Spleen (tissue), 11 donors: ENCODE measurements around the gene TDRD7. TPM values are rescaled to one million over a fixed set of nuclear protein-coding genes. Genes with fewer than 3 reads are reported as not detected.
A peak's percentile ranks its signal among the peaks of the same experiment; 100 is the strongest.

Experiments used
- DNase-seq: peaks from one replicate; pipeline ENCODE4 v3.0.0-alpha.2; 2020
- H3K27ac ChIP-seq, 8 donors: fragments of 200-600 bp; sonication (generic) in 7 of 8; 1 replicate in 4 of 8; 2 replicates in 4 of 8; pipeline versions ENCODE4 v1.5.0 to v1.8.0; 2016 to 2021; ENCODE audit warnings: inconsistent platforms in 4 of 8, mild to moderate bottlenecking in 4 of 8, moderate library complexity in 1 of 8
- H3K27me3 ChIP-seq, 7 donors: fragments of 200-600 bp; sonication (generic) in 6 of 7; replicated peaks in 1 of 7; 1 replicate in 4 of 7; 2 replicates in 3 of 7; pipeline versions ENCODE4 v1.5.0 to v1.8.0; 2016 to 2021; ENCODE audit warnings: inconsistent platforms in 3 of 7, mild to moderate bottlenecking in 1 of 7
- H3K36me3 ChIP-seq, 6 donors: fragments of 200-600 bp; sonication (generic) in 5 of 6; 1 replicate in 4 of 6; 2 replicates in 2 of 6; pipeline versions ENCODE4 v1.5.0 to v1.8.0; 2016 to 2021; ENCODE audit warnings: inconsistent platforms in 2 of 6
- H3K4me1 ChIP-seq, 6 donors: fragments of 200-600 bp; sonication (generic) in 5 of 6; 1 replicate in 3 of 6; 2 replicates in 3 of 6; pipeline versions ENCODE4 v1.5.0 to v1.8.0; 2016 to 2021; ENCODE audit warnings: inconsistent platforms in 3 of 6
- H3K4me3 ChIP-seq, 8 donors: fragments of 200-600 bp; sonication (generic) in 7 of 8; 1 replicate in 4 of 8; 2 replicates in 4 of 8; pipeline versions ENCODE4 v1.5.0 to v1.8.0; 2016 to 2021; ENCODE audit warnings: inconsistent platforms in 4 of 8, mild to moderate bottlenecking in 4 of 8, moderate library complexity in 2 of 8
- H3K9me3 ChIP-seq, 8 donors: fragments of 200-600 bp; sonication (generic) in 7 of 8; 1 replicate in 4 of 8; 2 replicates in 4 of 8; pipeline versions ENCODE4 v1.5.0 to v1.8.0; 2016 to 2021; ENCODE audit warnings: inconsistent platforms in 4 of 8
- POLR2A ChIP-seq, 3 donors: fragments of 450-650 bp; IDR thresholded peaks; one replicate each; pipeline ENCODE4 v1.5.1; 2017; ENCODE audit warnings: antibody characterized with exemption in 3 of 3, mild to moderate bottlenecking in 1 of 3
- POLR2AphosphoS5 ChIP-seq, 3 donors: sonication (generic); formaldehyde crosslinking; IDR thresholded peaks; one replicate each; pipeline ENCODE4 v1.5.1; 2017; ENCODE audit warnings: antibody characterized with exemption in 3 of 3
- WGBS, 5 donors: extraction: QIAGEN DNeasy Blood & Tissue Kit in 3 of 5; methylation state at CpG; one replicate each; pipeline versions ENCODE4 v1.1.5 to v1.1.7; 2013 to 2018; 5-methylcytosine and 5-hydroxymethylcytosine counted together
- intact Hi-C: fragments of 100-400 bp; cut with DNase I; formaldehyde crosslinking; loops from one replicate; pipeline ENCODE4 v1.15.0; 2023; ENCODE audit warnings: low total_unique reads
- polyA plus RNA-seq, 3 donors: library from polyadenylated mRNA; stranded (reverse); fragments of 200-250 nt; gene quantifications; one replicate each; pipeline ENCODE4 v1.2.1, GENCODE V29; 2013
- total RNA-seq, 7 donors: library from RNA; depleted of rRNA in 3 of 7; stranded (reverse); fragments of >200 nt in 3 of 7; fragmentation: NEBNext Ultra II Directional in 4 of 7; extraction: Animal tissue kit (Norgen Biotek cat#: 25700) in 4 of 7; gene quantifications; one replicate each; pipeline versions ENCODE4 v1.1.0 to v1.2.1, GENCODE V29; 2016 to 2021
- TF ChIP-seq, protein P1 (sequence below), 11 experiments: fragments of 200-600 bp in 7 of 11; fragments of 450-650 bp in 4 of 11; sonication (generic) in 4 of 11; IDR thresholded peaks in 8 of 11; conservative IDR thresholded peaks in 3 of 11; 1 replicate in 7 of 11; 2 replicates in 4 of 11; pipeline versions ENCODE4 v1.4.0 to v1.8.0; 2016 to 2021; ENCODE audit warnings: antibody characterized with exemption in 11 of 11, inconsistent platforms in 4 of 11, mild to moderate bottlenecking in 1 of 11
- donor health status: healthy with polysubstance abuse.
- donor health status: DM: no; HTN: no; CAD: no; lungs with moderate emphysema.
- donor health status: DM: no; HTN: no; CAD: no.
- donor health status: Bipolar disorder and iron deficiency.
- donor health status: healthy.
- donor health status: DM: no; HTN: no; CAD: no.
- donor health status: DM: yes; HTN: yes; CAD: no.

Gene TDRD7
- total and polyA plus RNA-seq, 10 donors, result 6.4 to 18.7 (median 15.3) TPM

DNA sequence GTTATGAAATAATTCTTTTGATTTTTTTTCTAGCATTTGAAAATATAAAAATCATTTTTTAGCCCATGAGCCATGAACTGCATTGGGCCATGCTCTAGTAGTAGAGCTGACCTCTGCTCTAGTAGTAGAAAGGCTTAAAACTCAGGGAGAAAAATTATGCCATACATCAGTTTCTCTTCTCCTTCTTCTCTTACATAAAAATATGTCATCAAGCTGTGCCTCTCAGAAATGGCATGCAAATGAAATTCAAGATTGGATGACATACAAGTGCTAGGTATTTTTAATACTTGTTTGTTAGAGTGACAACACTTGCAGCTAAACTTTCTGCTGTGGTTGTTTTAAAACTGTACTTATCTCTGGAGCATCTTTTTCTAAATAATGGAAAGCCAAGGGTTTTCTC lies 47.4 kb downstream of the TDRD7 start:
- H3K9me3 ChIP-seq, result peaks cover 0 to 6% (median 0%) of the 10 kb centered on the region in 8 donors
- TF ChIP-seq, protein P1, sequence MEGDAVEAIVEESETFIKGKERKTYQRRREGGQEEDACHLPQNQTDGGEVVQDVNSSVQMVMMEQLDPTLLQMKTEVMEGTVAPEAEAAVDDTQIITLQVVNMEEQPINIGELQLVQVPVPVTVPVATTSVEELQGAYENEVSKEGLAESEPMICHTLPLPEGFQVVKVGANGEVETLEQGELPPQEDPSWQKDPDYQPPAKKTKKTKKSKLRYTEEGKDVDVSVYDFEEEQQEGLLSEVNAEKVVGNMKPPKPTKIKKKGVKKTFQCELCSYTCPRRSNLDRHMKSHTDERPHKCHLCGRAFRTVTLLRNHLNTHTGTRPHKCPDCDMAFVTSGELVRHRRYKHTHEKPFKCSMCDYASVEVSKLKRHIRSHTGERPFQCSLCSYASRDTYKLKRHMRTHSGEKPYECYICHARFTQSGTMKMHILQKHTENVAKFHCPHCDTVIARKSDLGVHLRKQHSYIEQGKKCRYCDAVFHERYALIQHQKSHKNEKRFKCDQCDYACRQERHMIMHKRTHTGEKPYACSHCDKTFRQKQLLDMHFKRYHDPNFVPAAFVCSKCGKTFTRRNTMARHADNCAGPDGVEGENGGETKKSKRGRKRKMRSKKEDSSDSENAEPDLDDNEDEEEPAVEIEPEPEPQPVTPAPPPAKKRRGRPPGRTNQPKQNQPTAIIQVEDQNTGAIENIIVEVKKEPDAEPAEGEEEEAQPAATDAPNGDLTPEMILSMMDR (IDR thresholded peaks at IDR 0.05 in 8 of 11, conservative IDR thresholded peaks at IDR 0.05 in 3 of 11), result no peak
- TF ChIP-seq POLR2AphosphoS5 (IDR thresholded peaks at IDR 0.05) (no peak), POLR2A (IDR thresholded peaks at IDR 0.05) (no peak)
- intact Hi-C loops, result no loop called here
- H3K27me3 ChIP-seq, result no peaks in the 10 kb centered on the region
- no peaks in the 10 kb centered on the region for H3K4me1 ChIP-seq
- no peak overlapping the region for H3K27ac ChIP-seq
- H3K4me3 ChIP-seq, result no peak overlapping the region
- no peak for DNase-seq
- H3K36me3 ChIP-seq, result peaks cover 0 to 52% (median 5%) of the 10 kb centered on the region in 6 donors

GRCh38 chr9:97462159-97462558 lies 50.3 kb downstream of the TDRD7 start:
- H3K4me3 ChIP-seq, result no peak overlapping the region
- no peaks in the 10 kb centered on the region for H3K9me3 ChIP-seq
- H3K36me3 ChIP-seq, result peaks cover 0 to 79% (median 13%) of the 10 kb centered on the region in 6 donors
- TF ChIP-seq, protein P1 (IDR thresholded peaks at IDR 0.05 in 8 of 11, conservative IDR thresholded peaks at IDR 0.05 in 3 of 11), result no peak
- TF ChIP-seq POLR2AphosphoS5 (IDR thresholded peaks at IDR 0.05), result no peak
- no peak for DNase-seq
- no peaks in the 10 kb centered on the region for H3K4me1 ChIP-seq
- 87 to 100% (median 92%) methylated on average over 3 of the region's 3 CpGs for WGBS, 5 donors
- intact Hi-C loops, result no loop called here
- H3K27me3 ChIP-seq, result no peaks in the 10 kb centered on the region
- H3K27ac ChIP-seq, result no peak overlapping the region

DNA sequence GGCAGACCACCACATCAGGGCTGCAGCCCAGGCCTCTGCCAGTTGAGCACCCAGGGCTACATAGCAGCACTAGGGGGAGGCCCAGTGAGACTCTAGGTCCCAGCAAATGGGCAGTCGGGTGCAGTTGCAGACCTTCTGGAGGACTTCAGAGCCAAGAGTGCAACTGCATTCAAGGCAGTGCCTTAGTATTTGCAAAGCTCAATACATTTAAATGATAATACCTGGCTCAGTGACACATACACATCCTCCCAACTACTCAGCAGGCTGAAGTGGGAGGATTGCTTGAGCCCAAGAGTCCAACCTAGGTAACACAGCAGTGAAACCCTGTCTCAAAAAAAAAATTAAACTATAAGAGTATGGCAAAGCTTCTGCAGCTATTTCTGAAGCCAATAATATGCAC lies 51.0 kb downstream of the TDRD7 start:
- no peak for DNase-seq
- Histone ChIP-seq H3K9me3 (no peaks in the 10 kb centered on the region), H3K36me3 (peaks cover 0 to 87% (median 13%) of the 10 kb centered on the region in 6 donors), H3K27ac (no peak overlapping the region), H3K27me3 (no peaks in the 10 kb centered on the region), H3K4me1 (no peaks in the 10 kb centered on the region), H3K4me3 (no peak overlapping the region)
- intact Hi-C loops, result no loop called here
- TF ChIP-seq POLR2AphosphoS5 (IDR thresholded peaks at IDR 0.05), result no peak
- no peak for TF ChIP-seq POLR2A (IDR thresholded peaks at IDR 0.05)
- TF ChIP-seq, protein P1 (IDR thresholded peaks at IDR 0.05 in 8 of 11, conservative IDR thresholded peaks at IDR 0.05 in 3 of 11), result no peak
- WGBS, 5 donors, result 97 to 100% (median 100%) methylated on average over 1 of the region's 1 CpG

GRCh38 chr9:97468658-97469448 lies 57.0 kb downstream of the TDRD7 start:
- peaks cover 0 to 3% (median 0%) of the 10 kb centered on the region in 6 donors for H3K4me1 ChIP-seq
- H3K27me3 ChIP-seq, result no peaks in the 10 kb centered on the region
- H3K9me3 ChIP-seq, result no peaks in the 10 kb centered on the region
- H3K27ac ChIP-seq, result no peak overlapping the region
- 84 to 88% (median 85%) methylated on average over 3 to 4 of the region's 4 CpGs for WGBS, 5 donors
- intact Hi-C loops, result loop anchor here (5.0 kb wide), 2 partner anchors 128 to 148 kb away; no protein-coding TSS in a partner anchor
- H3K36me3 ChIP-seq, result peaks cover 0 to 91% (median 33%) of the 10 kb centered on the region in 6 donors
- no peak overlapping the region for H3K4me3 ChIP-seq
- no peak for DNase-seq
- TF ChIP-seq, protein P1 (IDR thresholded peaks at IDR 0.05 in 8 of 11, conservative IDR thresholded peaks at IDR 0.05 in 3 of 11), result peak; percentile 35 to 76 (median 59)
- no peak for TF ChIP-seq POLR2A (IDR thresholded peaks at IDR 0.05)
- peak in 2 of 3 donors; percentile 22 to 55 for TF ChIP-seq POLR2AphosphoS5 (IDR thresholded peaks at IDR 0.05)
